DMS53 treated with DMSO at 0.1 percent for 48 hours (cell line): Measurements from ENCODE around the gene TBC1D4.
"Not testable (repeated sequence)": the region's sequence is repeated elsewhere in the genome, so short reads cannot be mapped to it uniquely, and the experiment has no call there.

Source experiments
- DNase-seq: peaks from one replicate; lab custom pipeline; 2025; ENCODE audit not compliant: unreplicated experiment; lab: John Stamatoyannopoulos, UW

TBC1D4 gene

GRCh38 chr13:75454497-75454896, 27.5 kb downstream of the TBC1D4 start:
- DNase-seq, result no peak

GRCh38 chr13:75452564-75452963, 29.4 kb downstream of the TBC1D4 start:
- DNase-seq, result no peak

GRCh38 chr13:75447493-75447892, 34.5 kb downstream of the TBC1D4 start:
- no peak for DNase-seq

GRCh38 chr13:75446874-75447273, 35.1 kb downstream of the TBC1D4 start:
- no peak for DNase-seq

- no peak for DNase-seq
These were observed 36.1 kb downstream of the TBC1D4 start for GRCh38 chr13:75445717-75446499.

- no peak for DNase-seq
These were observed 38.0 kb downstream of the TBC1D4 start for GRCh38 chr13:75444016-75444415.

GRCh38 chr13:75443356-75443958, 38.5 kb downstream of the TBC1D4 start:
- no peak for DNase-seq

GRCh38 chr13:75442736-75443234, 39.2 kb downstream of the TBC1D4 start:
- DNase-seq, result no peak

- no peak for DNase-seq
These were observed 41.9 kb downstream of the TBC1D4 start for GRCh38 chr13:75440100-75440499.

GRCh38 chr13:75437582-75438318, 44.2 kb downstream of the TBC1D4 start:
- no peak for DNase-seq

- DNase-seq, result not testable (repeated sequence)
These were observed 47.8 kb downstream of the TBC1D4 start for GRCh38 chr13:75434126-75434525.

GRCh38 chr13:75432811-75433244, 49.1 kb downstream of the TBC1D4 start:
- DNase-seq, result peak; percentile 54

GRCh38 chr13:75432045-75432444, 49.9 kb downstream of the TBC1D4 start:
- no peak for DNase-seq

- DNase-seq, result no peak
These were observed 51.3 kb downstream of the TBC1D4 start for GRCh38 chr13:75430436-75431209.

- DNase-seq, result no peak
These were observed 55.5 kb downstream of the TBC1D4 start for GRCh38 chr13:75426421-75426820.

GRCh38 chr13:75425216-75426009, 56.6 kb downstream of the TBC1D4 start:
- DNase-seq, result no peak

- DNase-seq, result no peak
These were observed 58.0 kb downstream of the TBC1D4 start for GRCh38 chr13:75423946-75424345.

- no peak for DNase-seq
These were observed 59.9 kb downstream of the TBC1D4 start for GRCh38 chr13:75422028-75422427.

GRCh38 chr13:75421133-75421532, 60.8 kb downstream of the TBC1D4 start:
- no peak for DNase-seq

GRCh38 chr13:75419656-75420055, 62.3 kb downstream of the TBC1D4 start:
- no peak for DNase-seq
